K562 (cell line): ENCODE data around the gene THEM5. TPM values are rescaled to one million over a fixed set of nuclear protein-coding genes. Genes with fewer than 3 reads are reported as not detected.

ENCODE experiments used
- ATAC-seq: fragments of 200-7000 bp; cut with Tn5 transposase; 3 replicates; pipeline ENCODE4 v1.9.1; 2020; ENCODE audit warnings: moderate library complexity
- BruUV-seq: library from RNA; stranded (reverse); fragments of 400-500 nt; replicated peaks from 2 replicates; lab custom pipeline; 2021; lab: Mats Ljungman, UMichigan
- CTCF ChIA-PET: fragments of 300-600 bp; formaldehyde crosslinking; extraction: SDS; loops from one replicate; lab custom pipeline; 2021; ENCODE audit warnings: low intra/inter-chr PET ratio; lab: Yijun Ruan, JAX
- POLR2A ChIA-PET: fragments of 300-600, 350-650 bp; sonication (Branson Sonifier 250); formaldehyde crosslinking; extraction: SDS; loops from one replicate; lab custom pipeline; 2021; ENCODE audit warnings: antibody characterized with exemption, inconsistent platforms; lab: Yijun Ruan, JAX
- DNase-seq, 4 experiments: peaks; one replicate each; pipeline versions ENCODE4 v3.0.0 to v3.0.0-alpha.2; 2011 to 2018; ENCODE audit warnings: low spot score in 3 of 4, mixed read lengths in 3 of 4; ENCODE audit errors: extremely low read depth in 1 of 4
- FAIRE-seq: peaks from 2 replicates; lab custom pipeline; 2011; peaks lifted over from hg19 to GRCh38; lab: Jason Lieb, UNC
- H2AFZ ChIP-seq: 2 replicates; pipeline ENCODE4 v1.6.0; 2011; ENCODE audit warnings: low read depth, low read length, control low read depth, inconsistent platforms
- H3K27ac ChIP-seq: fragments of 200-600 bp; 3 replicates; pipeline ENCODE4 v1.8.0; 2011; ENCODE audit warnings: low read depth, mild to moderate bottlenecking, control low read depth, inconsistent platforms, low read length, moderate library complexity, mixed read lengths; ENCODE audit errors: extremely low read depth
- H3K27me3 ChIP-seq, 2 experiments: fragments of 300-600 bp in 1 of 2; 2 replicates in 1 of 2; 3 replicates in 1 of 2; pipeline versions ENCODE4 v1.6.0 to v1.8.0; 2011; ENCODE audit warnings: inconsistent platforms in 2 of 2, low read length in 2 of 2, mild to moderate bottlenecking in 1 of 2, mixed read lengths in 1 of 2, moderate library complexity in 1 of 2; ENCODE audit not compliant: control insufficient read depth in 2 of 2, insufficient read depth in 2 of 2
- H3K36me3 ChIP-seq: fragments of 300-600 bp; 3 replicates; pipeline ENCODE4 v1.8.0; 2011; ENCODE audit warnings: mild to moderate bottlenecking, low read length, inconsistent platforms; ENCODE audit not compliant: control insufficient read depth, insufficient read depth
- H3K4me1 ChIP-seq, 2 experiments: fragments of 200-600 bp in 1 of 2; replicated peaks in 1 of 2; 2 replicates in 1 of 2; 3 replicates in 1 of 2; pipeline versions ENCODE4 v1.5.1 to v1.8.0; 2011; ENCODE audit warnings: inconsistent platforms in 2 of 2, low read length in 2 of 2, mild to moderate bottlenecking in 1 of 2, mixed read lengths in 1 of 2, moderate library complexity in 1 of 2; ENCODE audit not compliant: control insufficient read depth in 2 of 2, insufficient read depth in 2 of 2
- H3K4me2 ChIP-seq: 2 replicates; pipeline ENCODE4 v1.6.1; 2011; ENCODE audit warnings: low read length, control low read depth, inconsistent platforms, mixed read lengths; ENCODE audit not compliant: insufficient read depth
- H3K4me3 ChIP-seq: fragments of 200-600 bp; sonication (generic), shearing (Covaris generic); 2 replicates; pipeline ENCODE4 v1.5.1; 2016; ENCODE audit warnings: control low read depth, inconsistent platforms
- H3K79me2 ChIP-seq: fragments of 200-600 bp; 3 replicates; pipeline ENCODE4 v1.8.0; 2011; ENCODE audit warnings: low read length, inconsistent platforms; ENCODE audit not compliant: control insufficient read depth, insufficient read depth
- H3K9ac ChIP-seq, 2 experiments: 2 replicates each; pipeline versions ENCODE4 v1.6.0 to v1.6.1; 2011; ENCODE audit warnings: low read depth in 2 of 2, low read length in 2 of 2, control low read depth in 1 of 2, inconsistent platforms in 1 of 2, mild to moderate bottlenecking in 1 of 2, mixed read lengths in 1 of 2; ENCODE audit not compliant: insufficient read depth in 1 of 2
- H3K9me1 ChIP-seq: one replicate; pipeline ENCODE4 v1.6.0; 2011; ENCODE audit warnings: inconsistent platforms, mild to moderate bottlenecking, low read length, moderate library complexity; ENCODE audit not compliant: control insufficient read depth, insufficient read depth
- H3K9me3 ChIP-seq: replicated peaks from 2 replicates; pipeline ENCODE4 v1.5.1; 2011; ENCODE audit warnings: low read depth, low read length, inconsistent platforms; ENCODE audit not compliant: control insufficient read depth, insufficient read depth
- H4K20me1 ChIP-seq: replicated peaks from 2 replicates; pipeline ENCODE4 v1.6.1; 2011; ENCODE audit warnings: low read length, inconsistent platforms, mixed read lengths; ENCODE audit not compliant: control insufficient read depth, insufficient read depth
- ADNP ChIP-seq: fragments of 200-800 bp; sonication (Bioruptor generic); IDR thresholded peaks from 2 replicates; pipeline ENCODE4 v1.6.1; 2016; ENCODE audit warnings: missing genetic modification characterization, missing compliant biosample characterization
- GATAD2B ChIP-seq: fragments of 450-650 bp; IDR thresholded peaks from 2 replicates; pipeline ENCODE4 v1.6.1; 2017; ENCODE audit warnings: mild to moderate bottlenecking, borderline replicate concordance
- GTF2B ChIP-seq: IDR thresholded peaks from 2 replicates; pipeline ENCODE4 v1.6.1; 2011; ENCODE audit not compliant: insufficient read length; ENCODE audit errors: extremely low read depth
- NEUROD1 ChIP-seq: fragments of 150-350 bp; IDR thresholded peaks from 2 replicates; pipeline ENCODE4 v1.6.1; 2014; ENCODE audit warnings: borderline replicate concordance, low read length, low read depth; ENCODE audit not compliant: partially characterized antibody
- SPI1 ChIP-seq: IDR thresholded peaks from 2 replicates; pipeline ENCODE4 v1.6.1; 2011; ENCODE audit warnings: low read depth, low read length, control low read depth, borderline replicate concordance
- TEAD2 ChIP-seq: fragments of 450-650 bp; IDR thresholded peaks from 2 replicates; pipeline ENCODE4 v1.6.1; 2016; ENCODE audit warnings: missing genetic modification characterization, control low read depth, missing compliant biosample characterization
- ZBTB11 ChIP-seq, 3 experiments: fragments of 200-800 bp in 1 of 3; fragments of 250-450 bp in 1 of 3; fragments of 450-650 bp in 1 of 3; sonication (Bioruptor Pico) in 1 of 3; sonication (Bioruptor generic) in 1 of 3; formaldehyde crosslinking in 1 of 3; IDR thresholded peaks; 2 replicates each; pipeline versions ENCODE4 v1.6.1 to v1.8.0; 2016 to 2022; ENCODE audit warnings: mild to moderate bottlenecking in 2 of 3, missing genetic modification characterization in 2 of 3, missing compliant biosample characterization in 1 of 3, moderate library complexity in 1 of 3
- ZNF174 ChIP-seq: fragments of 250-450 bp; sonication (Bioruptor Pico); IDR thresholded peaks from 2 replicates; pipeline ENCODE4 v1.4.0; 2020; ENCODE audit warnings: mild to moderate bottlenecking
- whole genome bisulfite sequencing: fragments of 100-300 bp; shearing (Covaris generic); methylation state at CpG from one replicate; pipeline ENCODE4 v1.1.6; 2016; ENCODE audit warnings: low coverage, mixed read lengths; ENCODE audit not compliant: insufficient coverage; ENCODE audit errors: missing lambda C conversion rate; 5-methylcytosine and 5-hydroxymethylcytosine counted together
- in situ Hi-C: fragments of 300-500 bp; cut with MboI; formaldehyde crosslinking; loops from 4 replicates; pipeline ENCODE4 v1.15.0; 2018; ENCODE audit warnings: inconsistent platforms, mixed read lengths
- intact Hi-C: fragments of 100-400 bp; cut with micrococcal nuclease; formaldehyde crosslinking; loops from 2 replicates; pipeline ENCODE4 v1.14.2; 2022
- polyA plus RNA-seq, 8 experiments: library from polyadenylated mRNA; depleted of rRNA in 4 of 8; stranded (reverse) in 5 of 8; unstranded in 3 of 8; fragments of >200 nt; fragmentation: Nextera tagmentation in 2 of 8; fragmentation: Illumina TruSeq in 1 of 8; extraction: Ambion mirVana in 2 of 8; extraction: Trizol in 1 of 8; gene quantifications; 2 replicates each; pipeline versions ENCODE4 v1.2.1 to v1.2.3, GENCODE V29; 2011 to 2014; ENCODE audit warnings: inconsistent platforms in 1 of 8, missing spikeins in 1 of 8
- total RNA-seq, 7 experiments: library from RNA; depleted of rRNA in 6 of 7; stranded (reverse); fragments of >200 nt in 6 of 7; fragmentation: Illumina TruSeq in 2 of 7; extraction: Trizol in 2 of 7; gene quantifications; 2 replicates each; pipeline versions ENCODE4 v1.2.1 to v1.2.3, GENCODE V29; 2011 to 2021; ENCODE audit warnings: low replicate concordance in 1 of 7

THEM5 gene
- total and polyA plus RNA-seq, 9 of the 15 experiments (the other 6 are each of a cell fraction or from before 2014, with no cell fraction given) = not detected

DNA sequence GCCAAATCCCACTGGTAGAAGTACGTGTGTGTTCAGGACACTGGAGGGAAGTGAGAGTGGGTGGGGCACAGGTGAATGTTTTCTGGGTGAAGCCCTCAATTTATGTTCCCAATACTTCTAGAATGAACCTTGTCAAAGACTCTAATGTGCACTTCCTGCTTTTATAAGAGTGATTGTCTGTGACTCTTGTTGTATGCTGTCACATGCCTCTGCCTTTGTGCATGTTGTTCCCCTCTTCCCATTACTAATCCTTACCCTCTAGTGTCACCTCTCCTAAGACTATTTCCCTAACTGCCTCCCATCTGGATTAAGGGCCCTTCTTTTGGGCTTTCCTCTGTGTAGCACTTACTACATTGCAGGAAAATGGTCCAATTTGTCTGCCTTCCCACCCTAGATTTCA, 45.7 kb downstream of the THEM5 start:
- H3K4me1 ChIP-seq = no peaks in the 10 kb centered on the region
- POLR2A ChIA-PET = interaction anchor here (1.1 to 1.6 kb wide), 2 partner anchors 12 to 45 kb away, joined by 3 to 4 read pairs; partner anchors contain the start of gene MRPL9
- WGBS = 0% methylated on average over 1 of the region's 1 CpG
- DNase-seq (no peak), ATAC-seq (no peak), FAIRE-seq (no peak)
- no peaks in the 10 kb centered on the region for H3K9me3 ChIP-seq
- peak; percentile 18; the same call in 1 of the 2 replicates for TF ChIP-seq SPI1
- no peak for TF ChIP-seq NEUROD1
- in situ Hi-C loops (no loop called here), intact Hi-C loops (no loop called here)
- H3K9ac ChIP-seq = no peak overlapping the region
- no peaks in the 10 kb centered on the region for H3K36me3 ChIP-seq
- no TSS peak for BruUV-seq
- no peaks in the 10 kb centered on the region for H3K79me2 ChIP-seq
- H3K9me1 ChIP-seq = no peaks in the 10 kb centered on the region
- no peak overlapping the region for H3K27ac ChIP-seq
- H3K4me3 ChIP-seq = no peak overlapping the region
- H3K27me3 ChIP-seq = peaks cover 51 to 72% of the 10 kb centered on the region in 2 experiments
- no peak overlapping the region for H2AFZ ChIP-seq
- H4K20me1 ChIP-seq = no peaks in the 10 kb centered on the region; the same call in 1 of the 2 replicates
- no peak overlapping the region for H3K4me2 ChIP-seq
- CTCF ChIA-PET = no interaction called here

GRCh38 chr1:151807131-151807530, 46.4 kb downstream of the THEM5 start:
- CTCF ChIA-PET = no interaction called here
- Histone ChIP-seq H3K27me3 (peaks cover 51 to 76% of the 10 kb centered on the region in 2 experiments), H3K9me3 (no peaks in the 10 kb centered on the region), H4K20me1 (peaks cover 3% of the 10 kb centered on the region; the same call in 1 of the 2 replicates), H3K4me3 (no peak overlapping the region), H3K36me3 (no peaks in the 10 kb centered on the region), H3K4me2 (no peak overlapping the region), H2AFZ (no peak overlapping the region), H3K9ac (no peak overlapping the region), H3K4me1 (no peaks in the 10 kb centered on the region), H3K27ac (no peak overlapping the region), H3K79me2 (no peaks in the 10 kb centered on the region), H3K9me1 (no peaks in the 10 kb centered on the region)
- intact Hi-C loops (no loop called here), in situ Hi-C loops (no loop called here)
- ATAC-seq = no peak
- FAIRE-seq = no peak
- DNase-seq = no peak
- no TSS peak for BruUV-seq
- POLR2A ChIA-PET = interaction anchor here (1.0 to 1.6 kb wide), 3 partner anchors 12 to 44 kb away, joined by 3 to 4 read pairs (median 3); partner anchors contain the start of gene MRPL9
- WGBS = 0% methylated on average over 5 of the region's 5 CpGs
- TF ChIP-seq TEAD2 (tag) = no peak
- no peak for TF ChIP-seq ADNP (tag)
- TF ChIP-seq ZNF174 = no peak
- TF ChIP-seq ZBTB11 (CRISPR knock-in tag; IDR thresholded peaks at IDR 0.05) = no peak
- TF ChIP-seq GATAD2B = no peak
- TF ChIP-seq GTF2B = no peak
